Liver (tissue), 9 donors: Measurements from ENCODE around the gene ERC2. TPM values are rescaled to one million over a fixed set of nuclear protein-coding genes. Genes with fewer than 3 reads are reported as not detected.

Source experiments
- DNase-seq: peaks from one replicate; pipeline ENCODE4 v3.0.0-alpha.2; 2017; ENCODE audit warnings: low spot score
- H3K27ac ChIP-seq, 2 donors: one replicate each; pipeline ENCODE4 v1.7.0; 2013; ENCODE audit warnings: inconsistent platforms in 2 of 2, low read length in 2 of 2, control low read depth in 1 of 2, low read depth in 1 of 2, mild to moderate bottlenecking in 1 of 2
- H3K27me3 ChIP-seq, 4 donors: one replicate each; pipeline versions ENCODE4 v1.6.1 to v1.7.0; 2013; ENCODE audit warnings: low read length in 3 of 4, inconsistent platforms in 1 of 4, mild to moderate bottlenecking in 1 of 4, moderate library complexity in 1 of 4; ENCODE audit not compliant: control insufficient read depth in 4 of 4, insufficient read depth in 4 of 4
- H3K36me3 ChIP-seq, 4 donors: one replicate each; pipeline versions ENCODE4 v1.6.1 to v1.7.0; 2013; ENCODE audit warnings: low read length in 3 of 4, mild to moderate bottlenecking in 3 of 4, low read depth in 1 of 4, moderate library complexity in 1 of 4; ENCODE audit not compliant: control insufficient read depth in 4 of 4, insufficient read depth in 3 of 4
- H3K4me1 ChIP-seq, 4 donors: one replicate each; pipeline versions ENCODE4 v1.6.1 to v1.7.0; 2013; ENCODE audit warnings: low read length in 3 of 4, mild to moderate bottlenecking in 3 of 4, moderate library complexity in 1 of 4; ENCODE audit not compliant: control insufficient read depth in 4 of 4, insufficient read depth in 4 of 4
- H3K4me3 ChIP-seq, 3 donors: one replicate each; pipeline versions ENCODE4 v1.6.1 to v1.7.0; 2013; ENCODE audit warnings: low read length in 3 of 3, control low read depth in 1 of 3, low read depth in 1 of 3, mild to moderate bottlenecking in 1 of 3
- H3K9ac ChIP-seq, 2 donors: one replicate each; pipeline ENCODE4 v1.7.0; 2013; ENCODE audit warnings: low read length in 2 of 2, mild to moderate bottlenecking in 2 of 2, moderate library complexity in 2 of 2, control low read depth in 1 of 2, low read depth in 1 of 2
- H3K9me3 ChIP-seq, 4 donors: one replicate each; pipeline versions ENCODE4 v1.6.1 to v1.7.0; 2013; ENCODE audit warnings: low read length in 3 of 4; ENCODE audit not compliant: control insufficient read depth in 4 of 4
- ATF3 ChIP-seq: IDR thresholded peaks from 2 replicates; pipeline ENCODE4 v1.6.1; 2016; ENCODE audit warnings: antibody characterized with exemption
- CTCF ChIP-seq: fragments of 150-350 bp; IDR thresholded peaks from 2 replicates; pipeline ENCODE4 v1.5.1; 2017; ENCODE audit warnings: improper control_type of control experiment, low read depth, low read length; ENCODE audit not compliant: missing input control
- EGR1 ChIP-seq, 2 donors: IDR thresholded peaks; 2 replicates each; pipeline ENCODE4 v1.6.1; 2016 to 2018; ENCODE audit warnings: antibody characterized with exemption in 2 of 2, low read depth in 2 of 2
- FOXA1 ChIP-seq: IDR thresholded peaks from 2 replicates; pipeline ENCODE4 v1.6.1; 2016; ENCODE audit warnings: antibody characterized with exemption
- FOXA2 ChIP-seq: IDR thresholded peaks from 2 replicates; pipeline ENCODE4 v1.6.1; 2016; ENCODE audit warnings: antibody characterized with exemption
- GABPA ChIP-seq, 2 donors: IDR thresholded peaks in 1 of 2; conservative IDR thresholded peaks in 1 of 2; 2 replicates each; pipeline ENCODE4 v1.6.1; 2016; ENCODE audit warnings: antibody characterized with exemption in 2 of 2, mild to moderate bottlenecking in 1 of 2, moderate library complexity in 1 of 2
- HNF4A ChIP-seq, 2 donors: conservative IDR thresholded peaks; 2 replicates each; pipeline ENCODE4 v1.6.1; 2016; ENCODE audit warnings: antibody characterized with exemption in 2 of 2, mild to moderate bottlenecking in 2 of 2
- HNF4G ChIP-seq: IDR thresholded peaks from 2 replicates; pipeline ENCODE4 v1.6.1; 2016; ENCODE audit warnings: antibody characterized with exemption
- JUND ChIP-seq, 2 donors: IDR thresholded peaks; 2 replicates each; pipeline ENCODE4 v1.6.1; 2016; ENCODE audit warnings: antibody characterized with exemption in 2 of 2
- NR2F2 ChIP-seq: IDR thresholded peaks from 2 replicates; pipeline ENCODE4 v1.6.1; 2016; ENCODE audit warnings: antibody characterized with exemption
- RAD21 ChIP-seq, 2 donors: IDR thresholded peaks; 2 replicates each; pipeline ENCODE4 v1.6.1; 2016; ENCODE audit warnings: antibody characterized with exemption in 2 of 2, mild to moderate bottlenecking in 2 of 2
- SP1 ChIP-seq: IDR thresholded peaks from 2 replicates; pipeline ENCODE4 v1.6.1; 2018; ENCODE audit warnings: antibody characterized with exemption, mild to moderate bottlenecking
- TAF1 ChIP-seq: conservative IDR thresholded peaks from 2 replicates; pipeline ENCODE4 v1.6.1; 2016; ENCODE audit warnings: antibody characterized with exemption, mild to moderate bottlenecking
- YY1 ChIP-seq: IDR thresholded peaks from 2 replicates; pipeline ENCODE4 v1.6.1; 2016; ENCODE audit warnings: antibody characterized with exemption, mild to moderate bottlenecking
- WGBS: extraction: QIAGEN DNeasy Blood & Tissue Kit; methylation state at CpG from one replicate; pipeline ENCODE4 v1.1.7; 2013; 5-methylcytosine and 5-hydroxymethylcytosine counted together
- polyA plus RNA-seq, 2 donors: library from polyadenylated mRNA; stranded (reverse) in 1 of 2; unstranded in 1 of 2; fragments of 200-250 nt in 1 of 2; fragments of >200 nt in 1 of 2; fragmentation: Nextera tagmentation in 1 of 2; extraction: Ambion mirVana in 1 of 2; gene quantifications; one replicate each; pipeline versions ENCODE4 v1.2.1 to v1.2.3, GENCODE V29; 2013 to 2015
- total RNA-seq, 2 donors: library from RNA; depleted of rRNA; stranded (reverse); fragments of >200 nt; gene quantifications; one replicate each; pipeline ENCODE4 v1.2.3, GENCODE V29; 2014
- TF ChIP-seq, protein P1 (sequence below): IDR thresholded peaks from 2 replicates; pipeline ENCODE4 v1.6.1; 2016; ENCODE audit warnings: antibody characterized with exemption, mild to moderate bottlenecking
- donor health status: healthy.
- donor health status: healthy.
- donor health status: healthy.
- donor health status: healthy.
- donor health status: healthy.

The ERC2 gene
- total and polyA plus RNA-seq, 4 donors = 0.14 to 0.25 TPM; not detected in 2

DNA sequence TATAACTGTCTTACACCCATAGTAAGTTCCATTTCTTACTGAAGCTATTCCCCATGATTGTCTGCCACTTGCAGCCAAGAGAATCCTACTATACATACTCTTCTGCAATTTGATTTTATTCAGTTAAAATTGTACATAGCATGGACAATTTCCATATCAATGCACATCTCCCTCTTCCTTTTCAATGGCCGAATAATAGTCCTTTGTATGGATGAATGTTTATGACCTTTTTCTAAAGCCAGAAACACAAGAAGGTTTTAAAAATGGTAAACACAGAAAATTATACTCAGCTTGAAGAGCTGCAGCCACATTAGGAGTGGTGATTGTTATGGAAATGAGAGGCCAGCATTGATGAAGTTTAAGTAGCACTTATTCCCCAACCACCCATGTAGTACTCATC lies 8.5 kb upstream of the ERC2 start:
- Histone ChIP-seq H3K36me3 (no peaks in the 10 kb centered on the region), H3K27me3 (peaks cover 0 to 5% (median 3%) of the 10 kb centered on the region in 4 donors), H3K9me3 (no peaks in the 10 kb centered on the region), H3K4me1 (no peaks in the 10 kb centered on the region), H3K27ac (no peak overlapping the region), H3K4me3 (no peak overlapping the region), H3K9ac (no peak overlapping the region)
- WGBS = 76% methylated on average over 1 of the region's 1 CpG
- no peak for TF ChIP-seq ATF3
- no peak for TF ChIP-seq NR2F2
- TF ChIP-seq, protein P1, sequence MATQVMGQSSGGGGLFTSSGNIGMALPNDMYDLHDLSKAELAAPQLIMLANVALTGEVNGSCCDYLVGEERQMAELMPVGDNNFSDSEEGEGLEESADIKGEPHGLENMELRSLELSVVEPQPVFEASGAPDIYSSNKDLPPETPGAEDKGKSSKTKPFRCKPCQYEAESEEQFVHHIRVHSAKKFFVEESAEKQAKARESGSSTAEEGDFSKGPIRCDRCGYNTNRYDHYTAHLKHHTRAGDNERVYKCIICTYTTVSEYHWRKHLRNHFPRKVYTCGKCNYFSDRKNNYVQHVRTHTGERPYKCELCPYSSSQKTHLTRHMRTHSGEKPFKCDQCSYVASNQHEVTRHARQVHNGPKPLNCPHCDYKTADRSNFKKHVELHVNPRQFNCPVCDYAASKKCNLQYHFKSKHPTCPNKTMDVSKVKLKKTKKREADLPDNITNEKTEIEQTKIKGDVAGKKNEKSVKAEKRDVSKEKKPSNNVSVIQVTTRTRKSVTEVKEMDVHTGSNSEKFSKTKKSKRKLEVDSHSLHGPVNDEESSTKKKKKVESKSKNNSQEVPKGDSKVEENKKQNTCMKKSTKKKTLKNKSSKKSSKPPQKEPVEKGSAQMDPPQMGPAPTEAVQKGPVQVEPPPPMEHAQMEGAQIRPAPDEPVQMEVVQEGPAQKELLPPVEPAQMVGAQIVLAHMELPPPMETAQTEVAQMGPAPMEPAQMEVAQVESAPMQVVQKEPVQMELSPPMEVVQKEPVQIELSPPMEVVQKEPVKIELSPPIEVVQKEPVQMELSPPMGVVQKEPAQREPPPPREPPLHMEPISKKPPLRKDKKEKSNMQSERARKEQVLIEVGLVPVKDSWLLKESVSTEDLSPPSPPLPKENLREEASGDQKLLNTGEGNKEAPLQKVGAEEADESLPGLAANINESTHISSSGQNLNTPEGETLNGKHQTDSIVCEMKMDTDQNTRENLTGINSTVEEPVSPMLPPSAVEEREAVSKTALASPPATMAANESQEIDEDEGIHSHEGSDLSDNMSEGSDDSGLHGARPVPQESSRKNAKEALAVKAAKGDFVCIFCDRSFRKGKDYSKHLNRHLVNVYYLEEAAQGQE = no peak
- TF ChIP-seq EGR1 (IDR thresholded peaks at IDR 0.05; ENCODE audit: low read depth in 2 of 2) = no peak
- TF ChIP-seq SP1 = no peak
- no peak for TF ChIP-seq HNF4A (conservative IDR thresholded peaks at IDR 0.05)
- no peak for TF ChIP-seq GABPA (IDR thresholded peaks at IDR 0.05 in 1 of 2, conservative IDR thresholded peaks at IDR 0.05 in 1 of 2)
- TF ChIP-seq RAD21 (IDR thresholded peaks at IDR 0.05) = no peak
- no peak for TF ChIP-seq CTCF
- no peak for TF ChIP-seq FOXA2
- TF ChIP-seq TAF1 = no peak
- no peak for TF ChIP-seq JUND (IDR thresholded peaks at IDR 0.05)
- no peak for TF ChIP-seq HNF4G
- TF ChIP-seq YY1 = no peak
- DNase-seq = no peak

- WGBS = 70% methylated on average over 3 of the region's 3 CpGs
- Histone ChIP-seq H3K4me3 (no peak overlapping the region), H3K9ac (no peak overlapping the region), H3K27me3 (peaks cover 2 to 13% (median 6%) of the 10 kb centered on the region in 4 donors), H3K4me1 (peaks cover 0 to 12% (median 4%) of the 10 kb centered on the region in 4 donors), H3K9me3 (no peaks in the 10 kb centered on the region), H3K27ac (no peak overlapping the region), H3K36me3 (no peaks in the 10 kb centered on the region)
- DNase-seq = no peak
- TF ChIP-seq, protein P1 = no peak
- TF ChIP-seq FOXA2 = no peak
- no peak for TF ChIP-seq GABPA (IDR thresholded peaks at IDR 0.05 in 1 of 2, conservative IDR thresholded peaks at IDR 0.05 in 1 of 2)
- TF ChIP-seq FOXA1 = no peak
- TF ChIP-seq TAF1 = no peak
- no peak for TF ChIP-seq YY1
- no peak for TF ChIP-seq ATF3
- TF ChIP-seq NR2F2 = no peak
- TF ChIP-seq CTCF = no peak
- no peak for TF ChIP-seq HNF4A (conservative IDR thresholded peaks at IDR 0.05)
- no peak for TF ChIP-seq EGR1 (IDR thresholded peaks at IDR 0.05; ENCODE audit: low read depth in 2 of 2)
- TF ChIP-seq RAD21 (IDR thresholded peaks at IDR 0.05) = no peak
- TF ChIP-seq JUND (IDR thresholded peaks at IDR 0.05) = no peak
Measured at GRCh38 chr3:56471771-56472170, 3.5 kb upstream of the ERC2 start.
